Dermis microvascular lymphatic vessel endothelial cell (primary cell): Measurements from ENCODE around the gene YBX2. TPM values are rescaled to one million over a fixed set of nuclear protein-coding genes. Genes with fewer than 3 reads are reported as not detected.

Experiments used
- DNase-seq, 2 donors: peaks; one replicate each; pipeline versions ENCODE4 v3.0.0 to v3.0.0-alpha.2; 2010; ENCODE audit warnings: low read depth in 2 of 2
- total RNA-seq: library from RNA; depleted of rRNA; stranded (reverse); fragments of >200 nt; gene quantifications from 2 replicates; pipeline ENCODE4 v1.2.1, GENCODE V29; 2014

YBX2 gene
- total RNA-seq, 1 donor from 2014 or later = 0.26 TPM

GRCh38 chr17:7266784-7267183, 27.7 kb downstream of the YBX2 start:
- no peak for DNase-seq

GRCh38 chr17:7263801-7264078, 30.7 kb downstream of the YBX2 start:
- DNase-seq = no peak

- DNase-seq = no peak
Observed at GRCh38 chr17:7262935-7263800, 31.3 kb downstream of the YBX2 start.

GRCh38 chr17:7262192-7262934, 32.1 kb downstream of the YBX2 start, which contains the start of gene CLDN7:
Gene CLDN7 (minus strand): TSS chr17:7262478. CDS start chr17:7262043, 435 bp downstream.
- DNase-seq = no peak

DNA sequence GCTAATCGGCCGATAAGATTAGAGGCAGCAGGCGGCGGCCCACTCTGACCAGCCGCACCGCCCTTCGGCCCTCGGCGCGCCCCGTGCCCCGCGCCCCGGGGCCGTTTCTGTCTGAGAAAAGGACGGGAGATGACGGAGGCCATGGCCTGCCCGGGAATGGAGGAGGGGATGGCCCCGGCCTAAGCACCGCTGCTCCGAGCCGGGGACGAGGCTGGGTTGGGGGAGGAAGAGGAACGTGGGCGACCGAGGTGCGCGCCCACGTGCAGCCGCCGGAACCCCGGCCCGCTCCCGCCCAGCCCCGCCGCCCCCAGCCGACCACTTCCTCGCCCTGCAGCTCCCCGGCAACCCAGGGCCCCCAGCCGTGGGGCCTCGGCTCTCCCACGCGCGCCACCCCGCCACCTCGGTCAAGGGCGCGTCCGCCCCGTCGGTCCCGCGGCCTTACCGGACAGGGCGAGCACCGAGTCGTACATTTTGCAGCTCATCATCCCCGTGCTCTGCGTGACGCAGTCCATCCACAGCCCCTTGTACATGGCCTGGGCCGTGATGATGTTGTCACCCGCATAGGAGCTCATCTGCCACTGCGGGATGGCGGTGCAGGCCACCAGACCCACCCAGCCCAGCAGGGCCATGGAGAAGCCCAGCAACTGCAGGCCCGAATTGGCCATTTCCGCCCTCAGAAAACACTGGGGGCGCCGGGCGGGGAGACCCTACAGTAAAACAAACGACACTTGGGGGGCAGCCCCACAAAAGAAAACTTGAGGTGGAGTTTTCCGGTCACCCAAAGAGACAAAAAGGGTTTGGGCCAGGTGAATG, 32.9 kb downstream of the YBX2 start:
- DNase-seq = no peak

DNA sequence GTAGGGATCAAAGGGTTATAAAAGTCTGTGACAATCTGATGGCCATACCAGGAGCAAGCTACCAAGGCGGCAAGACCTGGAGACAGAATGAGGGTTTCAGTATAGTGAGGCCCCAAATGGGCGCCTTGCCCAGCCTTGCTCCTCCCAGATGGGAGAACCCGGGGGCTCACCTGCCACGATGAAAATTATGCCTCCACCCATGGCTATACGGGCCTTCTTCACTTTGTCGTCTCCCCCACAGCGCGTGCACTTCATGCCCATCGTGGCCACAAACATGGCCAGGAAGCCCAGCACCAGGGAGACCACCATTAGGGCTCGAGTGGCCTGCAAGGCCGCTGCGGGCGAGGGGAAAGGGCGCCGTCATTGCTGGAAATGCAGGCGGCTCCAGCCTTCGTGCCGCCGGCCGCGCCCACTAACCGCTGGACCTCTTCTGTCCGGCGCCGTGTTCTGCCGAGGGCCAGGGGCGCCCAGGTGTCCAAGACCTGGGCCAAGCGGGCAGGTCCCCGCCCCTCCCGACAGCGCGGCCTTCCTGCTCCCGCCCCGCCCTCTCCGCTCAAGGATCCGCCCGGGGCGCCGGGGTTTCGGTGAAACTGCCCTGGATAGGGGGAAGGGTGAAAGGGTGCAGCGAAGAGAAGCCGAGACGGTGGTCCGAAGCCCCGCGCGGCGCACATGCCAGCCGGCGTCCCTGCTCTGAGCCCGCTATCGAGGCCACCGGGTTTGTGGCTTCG, 33.6 kb downstream of the YBX2 start:
- peak in 1 of 2 donors; percentile 24 for DNase-seq

- no peak for DNase-seq
Observed at GRCh38 chr17:7260151-7260550, 34.3 kb downstream of the YBX2 start.

DNA sequence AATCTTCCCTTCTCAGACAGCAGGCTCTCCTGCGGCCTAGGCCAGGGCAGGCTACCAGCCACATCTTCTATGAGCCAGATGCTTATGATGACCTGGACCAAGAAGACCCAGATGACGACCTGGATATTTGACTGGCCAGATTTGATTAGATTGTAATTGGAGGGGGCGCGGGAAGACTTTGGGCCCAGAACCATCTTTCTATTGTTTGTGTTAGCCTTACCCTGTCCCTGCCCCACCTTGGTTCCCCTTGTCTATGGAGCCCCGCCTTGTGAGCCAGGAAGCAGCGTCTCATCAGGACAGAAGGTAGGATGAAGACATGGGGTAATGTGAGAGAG, 34.9 kb downstream of the YBX2 start:
- DNase-seq = no peak

- no peak for DNase-seq
Observed at GRCh38 chr17:7258731-7259554, 35.5 kb downstream of the YBX2 start.

DNA sequence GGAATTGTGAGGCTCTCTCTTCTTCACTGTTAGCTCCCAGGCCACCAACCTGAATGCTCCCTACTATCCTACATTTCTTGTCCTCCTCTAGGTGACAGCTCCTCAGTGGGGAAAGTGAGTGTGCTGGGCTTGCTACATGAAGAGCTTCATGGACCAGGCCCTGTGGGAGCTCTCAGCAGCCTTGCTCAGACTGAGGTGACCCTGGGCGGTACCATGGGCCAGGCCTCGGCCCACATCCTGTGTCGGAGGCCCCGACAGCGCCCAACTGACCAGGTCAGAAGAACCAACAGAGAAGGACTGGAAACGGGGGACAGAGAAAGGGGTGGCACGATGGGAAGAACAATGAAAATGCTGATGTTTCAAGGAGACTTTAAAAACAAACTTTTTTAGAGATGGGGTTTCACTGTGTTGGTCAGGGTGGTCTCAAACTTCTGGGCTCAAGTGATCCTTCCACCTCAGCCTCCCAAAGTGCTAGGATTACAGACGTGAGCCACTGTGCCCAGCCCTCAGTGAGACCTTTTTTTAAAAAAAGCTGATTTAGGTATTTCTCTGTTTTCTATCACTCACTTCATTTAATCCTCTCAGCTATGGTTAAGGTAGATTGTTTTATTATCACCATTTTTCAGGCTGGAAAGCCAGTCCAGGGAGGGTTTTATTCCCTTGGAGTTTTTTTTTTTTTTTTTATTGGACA, 37.5 kb downstream of the YBX2 start:
- DNase-seq = no peak

DNA sequence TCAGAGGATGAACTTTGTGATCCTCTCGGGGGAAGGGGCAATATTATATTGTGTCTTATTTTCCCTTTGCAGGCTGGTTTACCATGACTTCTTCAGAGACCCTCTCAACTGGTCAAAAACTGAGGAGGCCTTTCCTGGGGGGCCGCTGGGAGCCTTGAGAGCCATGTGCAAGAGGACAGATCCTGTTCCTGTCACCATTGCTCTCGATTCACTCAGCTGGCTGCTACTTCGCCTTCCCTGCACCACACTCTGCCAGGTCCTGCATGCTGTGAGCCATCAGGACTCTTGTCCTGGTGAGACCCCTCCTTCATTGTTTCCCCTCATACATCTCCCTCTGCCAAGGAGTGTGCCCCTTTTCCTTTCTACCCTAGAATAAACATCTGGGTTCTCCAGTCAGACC, 39.9 kb downstream of the YBX2 start:
- no peak for DNase-seq

- no peak for DNase-seq
Observed at GRCh38 chr17:7253082-7253481, 41.4 kb downstream of the YBX2 start.

DNA sequence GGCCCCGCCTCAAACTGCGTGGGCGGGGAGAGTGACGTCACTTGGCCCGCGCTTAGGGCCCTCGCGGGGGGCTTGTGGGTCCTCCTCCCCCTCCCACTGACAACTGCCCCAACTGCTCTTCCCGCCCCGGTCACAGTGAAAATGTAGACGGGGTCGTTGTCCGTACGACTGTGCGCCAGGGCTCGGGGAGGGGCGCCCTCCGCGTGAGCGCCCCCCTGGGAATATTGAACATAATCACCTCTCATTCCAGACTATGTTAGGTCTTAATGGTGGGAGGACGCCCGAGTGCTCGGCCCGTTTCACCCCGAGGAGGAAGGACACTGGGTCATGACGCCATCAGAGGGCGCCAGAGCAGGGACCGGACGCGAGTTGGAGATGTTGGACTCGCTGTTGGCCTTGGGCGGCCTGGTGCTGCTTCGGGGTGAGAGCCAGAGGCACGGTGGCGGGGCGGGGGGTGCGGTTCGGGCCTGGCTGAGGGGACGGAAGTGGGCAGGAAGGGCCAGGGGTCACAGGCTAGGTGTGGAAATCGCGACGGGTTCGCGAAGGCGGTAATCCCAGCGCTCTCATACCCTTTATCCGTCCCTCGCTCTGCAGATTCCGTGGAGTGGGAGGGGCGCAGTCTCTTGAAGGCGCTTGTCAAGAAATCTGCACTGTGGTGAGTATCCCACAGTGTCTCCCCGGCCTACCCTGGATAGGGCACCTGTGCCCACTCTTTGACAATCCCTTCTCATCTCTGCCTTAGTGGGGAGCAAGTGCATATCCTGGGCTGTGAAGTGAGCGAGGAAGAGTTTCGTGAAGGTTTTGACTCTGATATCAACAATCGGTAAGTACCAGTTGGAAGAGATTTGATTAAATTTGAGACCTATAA, 42.0 kb downstream of the YBX2 start, which contains the start of gene ELP5:
TSS of gene ELP5 (plus strand) at position 40 of the 868 bp plus-strand sequence. CDS start at position 376, 336 bp downstream.
- peak; percentile 91 to 95 for DNase-seq

DNA sequence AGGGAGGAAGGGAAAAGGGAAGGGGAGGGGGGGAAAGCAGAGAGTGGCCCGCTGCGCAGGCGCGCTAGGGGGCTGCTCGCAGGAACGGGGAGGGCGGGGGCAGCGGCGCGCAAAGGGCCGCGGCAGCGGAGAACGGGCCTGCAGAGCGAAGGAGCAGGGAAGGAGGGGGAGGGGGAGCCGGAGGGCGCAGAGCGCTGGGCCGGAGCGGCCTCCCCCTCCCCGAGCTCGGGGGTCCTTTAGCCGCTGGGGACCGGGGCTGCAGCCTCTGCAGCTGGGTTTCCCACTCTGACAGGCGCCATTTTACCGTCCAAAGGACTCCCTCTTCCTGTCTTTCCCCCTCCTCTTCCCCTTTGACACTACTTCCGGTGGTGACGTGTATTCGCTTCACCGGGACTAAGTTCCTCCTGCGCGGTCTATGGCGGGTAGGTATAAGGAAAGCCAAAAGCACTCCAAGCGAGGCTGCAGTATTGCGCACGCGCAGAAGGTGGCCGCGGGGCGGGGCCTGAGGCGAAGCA, 42.7 kb downstream of the YBX2 start, which contains the start of gene CTDNEP1:
TSS of gene CTDNEP1 (minus strand) at position 74 of the 515 bp plus-strand sequence. CDS start 438 bp downstream, outside the sequence.
- peak; percentile 100 for DNase-seq

DNA sequence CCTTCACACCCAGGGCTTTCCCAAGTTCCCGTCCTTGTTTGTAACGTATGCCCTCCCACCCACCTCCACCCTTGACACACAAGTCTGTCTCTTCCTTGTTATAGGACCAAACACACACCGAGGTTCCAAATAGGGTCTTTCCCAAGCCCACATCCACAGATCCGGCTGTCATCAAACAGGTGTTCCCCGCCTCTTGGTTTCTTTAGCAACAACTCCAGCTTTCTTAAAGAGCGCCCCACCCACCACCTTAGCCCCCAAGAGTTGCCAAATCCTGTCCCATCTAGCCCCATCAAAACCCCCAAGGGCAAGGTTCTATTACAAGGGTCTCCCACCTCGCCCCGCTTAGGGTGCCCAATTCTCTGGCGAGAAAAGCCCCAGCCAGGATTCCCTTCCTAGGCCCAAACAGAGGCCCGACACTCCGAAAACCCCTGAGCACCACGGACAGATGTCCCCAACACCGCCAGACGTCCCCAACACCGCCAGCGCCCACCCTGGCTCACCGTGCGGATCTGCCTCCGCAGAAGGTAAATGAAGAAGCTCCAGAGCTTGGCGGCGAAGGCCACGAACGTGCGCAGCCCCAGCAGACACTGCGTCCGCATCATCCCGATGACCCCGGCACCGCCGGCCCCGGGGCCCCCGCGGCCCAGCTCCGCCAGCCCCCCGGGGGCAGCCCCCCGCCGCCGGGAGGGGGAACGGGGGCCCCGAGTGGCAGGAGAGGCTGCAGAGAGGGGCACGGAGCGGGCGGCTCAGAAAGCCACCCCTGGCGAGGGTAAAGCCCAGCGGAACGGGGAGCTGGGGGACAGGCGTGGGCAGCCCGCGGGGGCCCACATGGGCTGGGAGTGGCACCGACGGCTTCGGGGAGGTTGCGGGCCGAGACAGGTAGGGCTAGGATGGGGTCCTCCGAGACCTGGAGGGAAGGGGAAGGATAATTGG, 43.5 kb downstream of the YBX2 start:
- DNase-seq = peak in 1 of 2 donors; percentile 74

- no peak for DNase-seq
Observed at GRCh38 chr17:7249830-7250229, 44.6 kb downstream of the YBX2 start.

DNA sequence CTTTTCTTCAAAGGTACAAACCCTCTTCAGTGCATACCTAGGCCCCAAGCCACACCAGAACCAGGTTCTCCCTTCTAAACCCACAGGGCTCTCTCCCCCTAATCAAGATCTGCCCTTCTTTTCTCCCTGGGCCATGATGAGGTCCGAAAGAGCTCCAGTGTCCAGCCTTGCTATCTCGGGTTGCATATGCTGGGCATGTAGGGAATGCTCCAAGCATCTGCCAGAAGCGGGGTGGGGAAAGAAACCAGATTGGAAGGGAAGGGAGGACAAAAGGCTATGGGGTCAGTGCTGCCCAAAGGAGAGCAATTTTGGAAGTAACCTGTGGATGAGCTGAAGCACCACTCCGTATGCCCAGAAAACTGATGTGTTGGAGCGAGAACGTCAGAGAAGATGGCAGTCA, 45.2 kb downstream of the YBX2 start:
- DNase-seq = no peak
